GM12892 (cell line): Measurements from ENCODE around the gene ARSB.

Experiments used
- POLR2A ChIP-seq: IDR thresholded peaks from 2 replicates; pipeline ENCODE4 v1.6.1; 2011; ENCODE audit warnings: low read depth, low read length, control low read depth
- POLR2AphosphoS5 ChIP-seq: IDR thresholded peaks from 2 replicates; pipeline ENCODE4 v1.6.1; 2011; ENCODE audit warnings: low read depth, low read length, control low read depth
- TAF1 ChIP-seq: IDR thresholded peaks from 2 replicates; pipeline ENCODE4 v1.6.1; 2011; ENCODE audit warnings: low read depth, mild to moderate bottlenecking, control low read depth, low read length, borderline replicate concordance

DNA sequence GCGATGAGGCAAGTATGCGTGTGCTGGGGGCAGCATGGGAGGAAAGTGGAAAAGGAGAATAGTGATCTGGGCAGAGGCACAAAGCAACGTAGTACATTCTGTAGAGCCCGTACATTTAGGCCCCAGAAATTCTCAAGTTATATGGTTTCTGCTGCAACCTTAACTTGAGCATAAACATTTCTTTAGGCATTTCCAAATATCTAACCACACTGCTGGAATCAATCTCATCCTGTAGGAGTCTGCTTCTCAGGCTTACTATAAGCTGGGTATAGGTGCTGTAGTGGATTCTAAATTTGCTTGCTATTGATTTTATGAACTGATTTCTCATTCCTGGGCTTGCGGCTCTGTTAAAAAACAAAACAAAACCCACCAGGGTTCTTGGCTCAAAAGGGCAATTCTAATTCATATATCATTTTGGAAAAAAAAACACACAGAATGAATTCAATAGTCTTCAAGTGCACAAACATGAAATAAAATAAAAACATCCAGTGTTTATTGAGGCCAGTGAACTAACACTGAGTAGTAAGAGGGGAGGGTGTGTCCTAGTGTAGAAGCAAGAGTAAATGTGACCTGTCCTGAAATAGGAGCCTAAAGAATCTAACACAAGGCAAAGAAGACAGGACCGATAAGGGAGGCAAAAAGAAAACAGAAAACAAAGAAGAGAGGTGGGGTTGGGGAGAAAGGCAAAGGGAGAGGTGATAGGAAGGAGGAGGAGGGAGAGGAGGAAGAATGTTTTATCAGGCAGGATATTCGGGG, 191.0 kb downstream of the ARSB start:
- TF ChIP-seq POLR2AphosphoS5 (no peak), POLR2A (no peak), TAF1 (no peak)
